ENCODE data around the gene NMUR2.

DNA sequence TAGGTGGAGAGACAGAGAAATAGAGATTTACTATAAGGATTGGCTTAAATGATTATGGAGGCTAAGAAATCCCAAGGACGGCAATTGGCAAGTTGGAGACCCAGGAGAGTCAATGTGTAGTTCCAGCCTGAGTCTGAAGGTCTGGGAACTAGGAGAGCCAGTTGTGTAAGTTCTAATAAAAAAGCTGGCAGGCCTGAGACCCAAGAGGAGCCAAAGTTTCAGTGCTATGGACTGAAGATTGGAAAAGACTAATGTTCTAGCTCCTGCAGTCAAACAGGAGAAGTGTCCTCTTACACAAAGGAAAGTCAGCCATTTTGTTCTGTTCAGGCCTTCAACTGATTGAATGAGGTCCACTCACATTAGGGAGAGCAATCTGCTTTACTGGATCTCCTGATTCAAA, 50.0 kb downstream of the NMUR2 start:
- TF ChIP-seq, protein P1, sequence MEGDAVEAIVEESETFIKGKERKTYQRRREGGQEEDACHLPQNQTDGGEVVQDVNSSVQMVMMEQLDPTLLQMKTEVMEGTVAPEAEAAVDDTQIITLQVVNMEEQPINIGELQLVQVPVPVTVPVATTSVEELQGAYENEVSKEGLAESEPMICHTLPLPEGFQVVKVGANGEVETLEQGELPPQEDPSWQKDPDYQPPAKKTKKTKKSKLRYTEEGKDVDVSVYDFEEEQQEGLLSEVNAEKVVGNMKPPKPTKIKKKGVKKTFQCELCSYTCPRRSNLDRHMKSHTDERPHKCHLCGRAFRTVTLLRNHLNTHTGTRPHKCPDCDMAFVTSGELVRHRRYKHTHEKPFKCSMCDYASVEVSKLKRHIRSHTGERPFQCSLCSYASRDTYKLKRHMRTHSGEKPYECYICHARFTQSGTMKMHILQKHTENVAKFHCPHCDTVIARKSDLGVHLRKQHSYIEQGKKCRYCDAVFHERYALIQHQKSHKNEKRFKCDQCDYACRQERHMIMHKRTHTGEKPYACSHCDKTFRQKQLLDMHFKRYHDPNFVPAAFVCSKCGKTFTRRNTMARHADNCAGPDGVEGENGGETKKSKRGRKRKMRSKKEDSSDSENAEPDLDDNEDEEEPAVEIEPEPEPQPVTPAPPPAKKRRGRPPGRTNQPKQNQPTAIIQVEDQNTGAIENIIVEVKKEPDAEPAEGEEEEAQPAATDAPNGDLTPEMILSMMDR (conservative IDR thresholded peaks at IDR 0.05; ENCODE audit: low read length), result no peak
- TF ChIP-seq EZH2phosphoT487 (IDR thresholded peaks at IDR 0.05; ENCODE audit: borderline replicate concordance), result no peak

All from Loucy (cell line).